Activated naive CD4-positive, alpha-beta T cell (primary cell): ENCODE measurements around the gene SLC18A3.

Experiments used
- DNase-seq, 4 experiments: peaks; one replicate each; lab custom pipeline; 2025; lab: John Stamatoyannopoulos, UW

SLC18A3 gene

DNA sequence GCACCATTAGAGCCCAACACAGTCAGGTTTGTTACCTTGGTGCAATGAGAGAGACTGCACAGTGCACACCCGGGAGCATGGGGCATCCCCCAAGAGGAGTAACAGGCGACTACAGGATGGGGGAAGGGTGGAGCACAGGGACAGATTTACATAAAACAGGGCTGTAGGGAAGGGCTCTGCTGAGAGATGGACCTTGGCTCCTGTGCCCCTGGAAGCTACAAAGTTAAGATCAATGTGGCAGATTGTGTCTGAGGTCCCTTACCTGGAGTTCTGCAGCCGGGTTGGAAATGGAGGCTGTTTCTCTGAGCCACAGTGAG is 13.7 kb upstream of the SLC18A3 start:
- no peak for DNase-seq

DNA sequence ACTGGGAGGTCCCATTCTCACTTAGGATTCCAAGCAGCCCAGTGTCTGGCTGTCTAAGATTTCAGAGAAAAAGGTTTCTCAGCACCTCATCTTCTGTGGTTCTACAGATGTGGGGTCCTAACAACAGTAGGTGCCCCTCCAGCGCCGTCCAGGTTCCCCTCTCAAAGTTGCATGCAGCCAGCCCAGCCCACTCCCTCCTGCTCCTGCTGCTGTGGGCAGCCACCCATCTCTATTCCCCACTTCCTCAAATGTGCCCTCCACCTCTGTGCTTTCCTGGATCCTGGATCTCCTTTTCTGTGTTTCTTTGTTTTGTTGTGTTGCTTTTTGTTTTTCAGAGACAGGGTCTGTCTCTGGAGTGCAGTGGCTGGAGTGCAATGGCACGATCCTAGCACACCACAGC is 13.3 kb upstream of the SLC18A3 start:
- DNase-seq: no peak

DNA sequence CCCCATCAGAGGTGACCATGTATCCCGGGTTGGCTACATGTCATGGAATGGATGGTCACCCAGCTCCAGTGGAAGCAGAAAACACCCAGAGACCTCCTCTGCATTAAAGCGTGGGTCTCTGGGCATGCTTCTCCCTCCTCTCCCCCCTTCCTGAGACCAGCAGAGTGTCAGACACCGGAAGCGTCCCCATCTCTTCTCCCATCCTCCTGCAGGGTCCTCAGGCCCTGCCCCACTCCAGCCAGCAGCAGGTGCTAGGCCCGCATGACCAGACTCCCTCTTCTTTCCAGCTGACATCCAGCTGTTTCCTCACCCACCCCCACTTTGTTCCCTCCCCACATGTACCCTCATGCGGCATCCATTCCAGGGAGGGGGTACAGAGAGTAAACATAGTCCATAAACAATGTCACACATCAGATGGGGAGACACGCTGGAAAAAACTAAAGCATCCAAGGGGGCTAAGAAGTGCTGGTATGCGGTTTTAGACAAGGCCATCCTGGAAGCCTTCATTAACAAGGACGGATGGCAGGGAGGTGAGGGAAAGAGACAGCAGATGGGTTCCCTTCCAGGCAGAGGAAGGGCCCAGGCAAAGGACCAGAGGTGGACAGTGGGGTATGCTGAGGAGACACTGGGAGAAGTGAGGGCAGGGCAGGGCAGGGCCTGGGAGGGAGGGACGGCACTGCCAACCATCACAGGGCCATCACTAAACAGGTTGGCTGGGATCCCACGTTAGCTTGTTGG is 12.5 kb upstream of the SLC18A3 start:
- no peak for DNase-seq

DNA sequence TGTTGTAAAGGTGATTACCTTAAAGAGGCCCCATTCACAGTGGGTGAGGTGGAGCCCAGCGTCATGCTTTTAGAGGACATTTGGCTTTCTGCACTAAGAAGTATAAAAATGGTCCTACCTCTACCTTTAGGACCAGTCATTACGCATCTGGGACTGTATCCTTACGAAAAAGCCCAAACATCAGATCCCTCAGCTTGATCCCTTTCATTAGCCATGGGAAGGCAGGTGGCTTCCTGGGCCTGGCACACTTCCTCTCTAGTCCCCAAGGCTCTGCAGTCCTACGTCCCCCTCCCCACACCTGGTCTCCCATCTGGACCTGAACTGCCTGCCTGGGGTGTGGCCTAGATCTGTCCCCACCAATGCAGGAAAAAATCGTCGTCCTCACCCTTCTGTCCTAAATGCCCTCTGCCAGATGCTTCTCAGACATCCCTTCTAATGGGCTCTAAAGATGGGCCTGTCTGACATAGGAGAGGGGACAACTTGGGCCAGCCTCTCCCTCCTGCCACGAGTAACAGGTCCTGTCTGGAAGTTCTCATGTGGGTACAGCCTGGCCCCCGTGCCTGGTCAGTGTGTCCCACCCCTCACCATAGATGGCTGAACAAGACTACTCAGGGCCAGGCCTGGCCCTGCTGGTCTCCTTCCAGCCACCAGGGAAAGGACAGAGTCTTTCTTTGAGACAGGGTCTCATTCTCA is 11.8 kb upstream of the SLC18A3 start:
- DNase-seq: no peak

DNA sequence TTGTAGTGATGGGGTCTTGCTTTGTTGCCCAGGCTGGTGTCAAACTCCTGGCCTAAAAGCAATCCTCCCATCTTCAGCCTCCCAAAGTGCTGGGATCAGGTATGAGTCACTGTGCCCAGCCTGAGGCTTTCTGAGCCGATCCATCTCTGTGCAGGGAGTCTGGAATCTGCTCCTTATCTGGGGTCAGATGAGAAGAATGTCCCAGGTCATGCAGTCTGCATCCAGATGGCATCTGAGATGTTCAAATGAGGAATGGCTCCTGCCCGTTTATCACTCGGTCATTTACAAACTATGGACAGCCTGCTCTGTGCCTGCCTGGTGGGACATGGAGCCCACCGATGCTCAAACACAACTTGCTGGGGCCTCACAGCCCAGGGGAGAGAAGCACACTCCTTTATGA is 11.1 kb upstream of the SLC18A3 start:
- no peak for DNase-seq

DNA sequence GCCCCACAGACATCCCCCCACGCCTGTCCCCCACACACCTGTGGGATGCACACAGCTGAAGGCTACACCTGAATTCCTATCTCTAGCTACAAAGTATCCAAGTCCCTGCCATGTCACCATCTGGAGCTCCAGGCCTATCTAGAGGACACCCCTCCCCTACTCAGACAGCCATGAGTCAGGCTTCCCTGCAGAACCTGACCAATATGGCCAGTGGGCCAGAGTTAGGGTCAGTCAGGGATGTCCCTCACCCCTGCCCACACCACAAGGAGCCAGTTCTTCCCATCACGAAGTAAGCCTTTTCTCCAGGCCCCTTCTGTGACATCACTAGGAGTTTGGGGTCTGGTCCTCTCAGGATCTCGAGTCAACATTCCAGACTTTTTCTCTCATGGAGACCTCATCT is 10.6 kb upstream of the SLC18A3 start:
- DNase-seq: no peak

DNA sequence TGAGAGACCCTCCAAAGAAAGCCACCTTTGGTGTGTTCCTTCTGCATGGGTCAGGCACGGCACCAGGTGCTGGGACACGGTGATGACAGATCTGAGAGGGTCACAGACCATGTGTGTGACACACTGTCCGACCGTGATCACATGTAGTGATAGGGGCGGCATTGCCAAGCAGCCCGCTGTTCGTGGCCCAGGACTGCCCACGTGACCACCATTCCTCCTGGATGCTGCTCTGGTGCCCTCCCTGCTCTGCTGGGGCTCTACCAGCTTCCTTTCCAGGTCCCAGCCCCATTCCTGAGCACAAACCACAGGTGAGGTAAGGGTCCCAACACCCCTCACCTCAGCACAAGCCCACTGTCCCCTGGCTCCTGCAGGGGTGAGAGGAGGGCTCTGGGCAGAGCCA is 10.1 kb upstream of the SLC18A3 start:
- DNase-seq: no peak

DNA sequence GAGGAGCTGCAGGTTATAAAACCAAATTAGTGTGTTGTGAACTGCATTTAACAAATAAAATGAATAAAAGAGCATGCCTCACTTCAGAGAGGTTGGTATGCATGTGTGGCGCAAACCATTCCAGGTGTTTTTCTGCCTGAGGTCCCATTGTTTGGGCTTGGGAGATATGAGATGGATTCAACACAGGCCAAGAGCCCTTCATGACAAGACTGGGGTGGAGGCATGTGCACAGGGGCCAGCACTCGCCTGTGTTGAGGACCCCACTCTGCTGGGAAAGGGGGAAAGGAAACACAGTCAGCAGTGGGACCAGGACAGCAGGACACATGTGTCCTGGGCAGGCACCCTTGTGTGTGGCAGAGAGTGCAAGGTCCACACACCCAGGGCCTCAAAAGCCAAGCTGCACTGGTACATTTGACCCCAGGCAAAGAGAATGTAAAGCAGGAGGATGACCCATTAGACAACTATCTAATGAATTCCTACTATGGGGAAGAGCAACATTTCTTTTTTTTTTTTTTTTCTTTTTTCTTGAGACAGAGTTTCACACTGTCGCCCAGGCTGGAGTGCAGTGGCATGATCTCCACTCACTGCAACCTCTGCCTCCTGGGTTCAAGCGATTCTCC is 9.2 kb upstream of the SLC18A3 start:
- DNase-seq: no peak

DNA sequence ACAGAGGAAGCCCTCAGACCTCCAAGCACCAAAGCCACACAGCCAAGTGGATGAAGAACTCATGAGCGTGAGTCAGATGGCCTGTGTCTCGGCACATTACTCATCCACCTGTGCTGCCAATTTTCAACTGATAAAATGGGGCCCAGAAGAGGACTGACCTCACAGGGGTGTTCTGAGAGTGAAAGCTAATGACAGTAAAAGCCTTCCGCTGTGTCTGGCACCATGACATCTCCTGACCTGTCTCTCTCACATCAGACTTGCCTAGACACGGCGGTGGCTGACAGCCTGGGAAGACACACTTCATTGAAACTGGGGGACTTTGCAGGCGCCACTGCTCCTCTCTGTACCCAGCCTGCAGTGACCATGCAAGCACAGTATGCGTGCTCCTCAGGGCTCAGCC is 8.3 kb upstream of the SLC18A3 start:
- no peak for DNase-seq

DNA sequence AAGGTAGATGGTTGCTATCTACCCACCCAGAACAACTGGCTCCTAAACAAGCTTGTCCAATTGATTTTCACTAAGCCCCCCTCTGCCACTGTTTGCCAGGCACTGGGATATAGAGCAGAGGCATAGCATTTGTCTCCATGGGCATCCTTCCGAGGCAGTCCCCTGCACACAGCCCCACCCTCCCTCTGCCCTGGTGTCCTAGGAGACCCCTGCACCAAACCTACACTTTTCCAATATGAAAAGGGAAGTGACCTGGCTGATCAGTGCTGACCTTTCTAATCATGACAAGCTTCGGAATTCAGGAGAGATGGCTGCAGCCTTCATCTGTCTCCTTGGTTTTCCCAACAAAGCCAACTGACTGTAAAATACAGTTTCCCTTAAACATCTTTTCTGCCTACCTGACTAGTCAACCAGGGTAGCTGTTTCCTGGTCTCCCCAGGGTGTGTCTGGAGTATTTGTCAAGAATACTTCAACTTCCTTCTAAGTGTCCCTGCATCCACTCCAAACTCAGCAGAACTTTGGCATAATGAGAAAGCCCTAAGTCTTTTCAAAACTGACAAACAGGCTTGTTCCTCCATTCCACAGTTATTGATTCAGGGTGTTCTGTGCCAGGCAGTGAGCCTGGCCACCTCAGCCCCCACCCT is 7.6 kb upstream of the SLC18A3 start:
- DNase-seq: no peak

DNA sequence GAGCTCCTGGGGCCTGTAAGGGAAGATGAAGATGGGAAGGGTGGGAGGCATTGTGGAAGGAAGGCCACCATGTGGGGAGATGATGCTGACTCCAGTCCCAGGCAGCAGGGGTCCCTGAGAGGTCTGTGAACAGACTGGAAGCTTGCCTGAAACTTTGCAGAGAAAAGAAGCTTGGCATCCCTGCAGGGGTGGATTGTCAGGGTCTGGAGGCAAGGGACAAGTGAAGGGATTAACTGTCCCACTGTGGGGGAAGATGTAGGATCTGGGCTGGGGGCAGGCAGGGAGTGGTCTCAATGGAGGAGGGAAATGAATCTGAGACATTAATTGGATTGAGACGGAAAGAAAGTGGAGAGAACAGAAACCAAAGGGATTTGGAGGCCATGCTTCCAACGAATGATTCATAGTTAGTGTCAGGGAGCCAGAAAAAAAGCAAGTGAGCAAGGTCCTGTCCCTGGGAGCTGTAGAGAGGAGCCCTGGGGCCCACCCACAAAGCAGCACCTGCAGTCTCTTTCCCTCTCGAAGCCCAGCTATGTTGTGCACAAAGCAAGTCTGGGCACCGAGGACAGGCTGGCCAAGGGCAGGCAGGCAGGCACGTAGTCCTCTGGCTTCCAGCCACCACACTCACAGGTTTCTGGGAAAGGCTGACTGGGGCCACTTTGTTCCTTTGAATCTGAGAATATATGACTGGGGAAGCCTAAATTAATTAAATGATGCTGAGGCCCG is 4.7 kb upstream of the SLC18A3 start:
- no peak for DNase-seq

DNA sequence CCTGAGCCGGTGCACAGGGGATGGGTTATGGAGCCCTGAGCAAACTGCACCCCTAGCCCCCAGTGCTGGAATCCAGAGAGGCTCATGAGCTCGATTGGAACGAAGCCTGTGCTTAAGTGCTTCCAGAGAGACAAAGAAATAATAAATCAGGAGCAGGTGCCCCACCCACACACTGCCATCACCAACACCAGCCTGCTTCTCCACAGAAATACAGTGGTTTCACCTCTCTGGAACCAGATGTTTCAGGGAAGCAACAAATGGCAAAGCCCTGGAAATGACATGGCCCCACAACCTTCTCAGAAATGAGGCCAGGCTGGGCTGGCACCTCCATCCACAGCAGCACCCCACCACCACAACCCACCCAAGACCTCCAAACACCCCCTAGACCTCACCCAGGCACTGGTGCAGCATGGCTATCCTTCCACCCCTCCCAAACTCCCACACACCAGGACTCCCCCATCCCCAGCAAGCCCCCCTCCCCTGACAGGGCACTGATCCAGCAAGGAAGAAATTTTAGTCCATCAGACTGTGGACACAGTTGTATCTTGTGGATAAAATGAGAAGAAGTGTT is 4.1 kb upstream of the SLC18A3 start:
- DNase-seq: no peak

DNA sequence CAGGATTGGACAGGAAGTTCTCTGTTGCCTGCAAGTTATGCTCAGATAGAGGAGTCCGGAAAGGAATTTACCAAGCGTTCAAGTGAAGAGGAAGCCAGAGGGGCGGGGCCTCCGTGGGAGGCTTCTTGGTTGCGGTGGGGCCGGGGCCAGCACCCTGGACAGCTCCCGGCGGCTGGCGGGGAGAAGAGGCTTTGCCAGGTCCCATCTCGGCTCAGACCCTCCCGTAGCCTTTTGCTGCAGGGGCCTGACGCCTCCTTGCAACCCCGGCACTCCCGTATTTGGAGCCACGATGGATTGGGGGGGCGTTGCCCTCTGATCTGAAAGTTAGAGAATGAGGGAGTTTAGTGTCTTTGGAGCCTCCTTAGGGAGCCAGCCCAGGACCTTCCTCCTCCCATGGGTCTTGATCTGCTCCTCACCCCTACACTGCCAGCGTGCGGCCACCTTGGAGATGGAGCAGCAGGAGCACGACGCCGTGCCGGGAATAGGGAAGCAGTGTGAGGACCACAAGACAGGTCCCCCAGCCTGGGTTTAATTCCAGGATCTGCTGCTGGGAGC is 3.1 kb upstream of the SLC18A3 start:
- peak in 3 of 4 experiments; percentile 13 to 50 (median 26) for DNase-seq

DNA sequence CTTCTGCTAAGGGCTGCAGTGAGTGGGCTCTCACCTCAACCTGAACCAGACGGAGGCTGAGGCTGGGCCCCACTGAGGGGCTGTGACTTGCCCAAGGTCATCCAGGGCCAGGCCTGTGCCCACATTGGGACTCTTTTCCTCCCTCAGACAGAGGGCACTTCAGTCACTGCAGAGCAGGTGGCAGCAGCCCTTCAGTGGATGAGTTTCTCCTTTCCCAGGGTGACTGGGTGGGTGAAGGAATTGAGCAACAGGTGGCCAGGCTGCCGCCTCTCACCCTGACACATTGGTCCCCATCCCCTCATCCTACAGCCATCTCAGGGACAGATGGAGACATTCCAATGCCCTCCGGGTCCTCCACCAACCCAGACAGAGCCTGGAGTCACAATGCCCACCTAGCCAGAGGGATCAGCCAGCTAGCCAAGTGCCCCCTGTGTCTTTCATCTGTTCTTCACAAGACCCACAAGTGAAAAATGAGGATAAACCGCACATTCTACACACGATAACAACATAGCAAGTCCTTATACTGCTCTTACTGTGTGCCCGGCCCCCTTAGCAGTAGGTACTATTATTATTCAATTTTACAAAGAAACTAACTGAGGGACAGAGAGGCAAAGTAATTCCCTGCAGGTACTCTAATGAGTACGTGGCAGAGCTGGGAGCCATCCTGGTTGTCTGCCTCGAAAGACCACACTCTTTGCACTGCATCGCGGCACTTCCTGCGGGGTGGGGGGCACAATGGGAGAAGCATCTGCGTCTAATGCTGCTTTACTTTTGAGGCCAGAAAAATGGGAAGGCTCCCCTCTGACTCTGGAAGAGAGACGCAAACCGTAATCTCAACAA is 1.7 kb upstream of the SLC18A3 start:
- DNase-seq: no peak

DNA sequence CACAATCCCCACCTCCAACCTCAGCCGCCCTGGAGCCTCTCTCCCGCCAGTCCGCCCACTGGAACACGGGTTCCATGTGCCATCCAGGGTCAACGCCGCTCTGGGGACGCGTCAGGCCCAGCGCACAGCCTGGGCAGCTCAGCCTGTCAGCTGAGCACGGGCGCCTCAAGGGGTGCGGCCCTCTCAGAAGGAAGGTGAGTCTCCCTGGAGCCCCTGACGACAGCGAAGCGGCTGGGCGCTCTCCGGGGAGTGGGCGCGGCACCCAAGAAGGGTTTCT is 1.2 kb upstream of the SLC18A3 start:
- no peak for DNase-seq

DNA sequence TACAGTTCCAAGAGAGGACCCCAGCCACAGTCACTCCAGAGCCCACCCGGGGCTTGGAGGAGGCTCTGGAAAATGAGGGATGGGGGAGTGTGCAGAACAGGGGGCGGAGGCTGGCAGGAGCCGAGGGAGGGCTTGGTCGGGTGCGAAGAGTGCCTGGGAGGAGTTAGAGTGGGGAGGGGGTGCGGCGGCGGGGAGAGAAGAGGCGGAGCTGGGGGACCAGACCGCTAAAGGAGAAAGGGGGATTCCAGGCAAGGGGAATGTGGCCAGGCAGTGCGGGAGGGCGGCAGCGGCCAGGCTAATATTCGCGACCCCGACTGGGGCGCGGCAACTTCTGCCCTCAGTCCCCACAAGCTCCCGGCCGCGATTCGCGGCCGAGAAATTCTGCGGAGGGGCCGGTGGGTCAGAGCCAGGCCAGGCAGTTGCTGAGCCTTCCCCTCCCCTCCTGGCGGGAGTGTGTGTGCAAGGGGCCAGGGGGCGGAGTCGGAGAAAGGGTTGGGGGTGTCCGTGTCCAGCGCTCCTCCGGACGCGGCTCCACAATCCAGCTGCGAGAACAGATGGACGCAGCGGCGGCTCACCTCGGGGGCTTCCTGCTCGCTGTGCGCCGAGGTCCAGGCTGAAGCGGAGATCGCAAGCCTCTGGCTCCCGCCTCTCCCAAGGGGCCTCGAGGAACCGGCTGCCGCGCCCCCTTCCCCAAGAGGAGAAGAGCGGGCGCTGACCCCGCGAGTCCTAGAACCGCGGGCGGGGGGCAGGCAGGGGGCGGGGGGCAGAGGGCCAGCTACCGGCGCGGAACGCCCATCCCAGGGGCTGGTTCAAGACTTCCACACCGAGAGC is 612 bp upstream of the SLC18A3 start:
- DNase-seq: no peak

DNA sequence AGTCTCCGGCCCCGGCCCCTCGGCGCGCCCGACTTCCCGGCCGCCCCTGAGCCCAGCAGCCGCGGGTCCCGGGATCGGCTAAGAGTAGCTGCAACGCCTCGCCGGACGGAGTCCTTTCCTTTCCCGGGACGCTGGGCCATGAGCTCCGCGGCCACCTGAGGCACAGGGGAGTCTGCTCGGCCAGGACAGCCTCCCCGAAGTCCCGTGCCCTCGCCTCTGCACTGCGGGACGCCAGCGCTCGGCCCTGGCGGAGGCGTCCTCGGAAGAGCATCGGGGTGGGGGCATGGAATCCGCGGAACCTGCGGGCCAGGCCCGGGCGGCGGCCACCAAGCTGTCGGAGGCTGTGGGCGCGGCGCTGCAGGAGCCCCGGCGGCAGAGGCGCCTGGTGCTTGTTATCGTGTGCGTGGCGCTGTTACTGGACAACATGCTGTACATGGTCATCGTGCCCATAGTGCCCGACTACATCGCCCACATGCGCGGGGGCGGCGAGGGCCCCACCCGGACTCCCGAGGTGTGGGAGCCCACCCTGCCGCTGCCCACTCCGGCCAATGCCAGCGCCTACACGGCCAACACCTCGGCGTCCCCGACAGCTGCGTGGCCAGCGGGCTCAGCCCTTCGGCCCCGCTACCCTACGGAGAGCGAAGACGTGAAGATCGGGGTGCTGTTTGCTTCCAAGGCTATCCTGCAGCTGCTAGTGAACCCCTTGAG is 502 bp downstream of the SLC18A3 start:
- no peak for DNase-seq

DNA sequence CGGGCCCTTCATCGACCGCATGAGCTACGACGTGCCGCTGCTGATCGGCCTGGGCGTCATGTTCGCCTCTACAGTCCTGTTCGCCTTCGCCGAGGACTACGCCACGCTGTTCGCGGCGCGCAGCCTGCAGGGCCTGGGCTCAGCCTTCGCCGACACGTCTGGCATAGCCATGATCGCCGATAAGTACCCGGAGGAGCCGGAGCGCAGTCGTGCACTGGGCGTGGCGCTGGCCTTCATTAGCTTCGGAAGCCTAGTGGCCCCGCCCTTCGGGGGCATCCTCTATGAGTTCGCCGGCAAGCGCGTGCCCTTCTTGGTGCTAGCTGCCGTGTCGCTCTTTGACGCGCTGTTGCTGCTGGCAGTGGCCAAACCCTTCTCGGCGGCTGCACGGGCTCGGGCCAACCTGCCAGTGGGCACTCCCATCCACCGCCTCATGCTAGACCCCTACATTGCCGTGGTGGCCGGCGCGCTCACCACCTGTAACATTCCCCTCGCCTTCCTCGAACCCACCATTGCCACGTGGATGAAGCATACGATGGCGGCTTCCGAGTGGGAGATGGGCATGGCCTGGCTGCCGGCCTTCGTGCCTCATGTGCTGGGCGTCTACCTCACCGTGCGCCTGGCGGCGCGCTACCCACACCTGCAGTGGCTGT is 1.2 kb downstream of the SLC18A3 start:
- no peak for DNase-seq
